Stimulated activated CD4-positive, alpha-beta T cell treated with anti-CD3 and anti-CD28 coated beads, Interleukin-12 subunit alpha, Interleukin-12 subunit beta, amount 100 ng/mL, for 48 hours (primary cell): ENCODE measurements around the gene ARFGAP1.

Experiments used
- DNase-seq, 3 donors: peaks; one replicate each; pipeline ENCODE4 v3.0.0-alpha.2; 2020; ENCODE audit warnings: low read depth in 2 of 3, low spot score in 1 of 3

Gene ARFGAP1

DNA sequence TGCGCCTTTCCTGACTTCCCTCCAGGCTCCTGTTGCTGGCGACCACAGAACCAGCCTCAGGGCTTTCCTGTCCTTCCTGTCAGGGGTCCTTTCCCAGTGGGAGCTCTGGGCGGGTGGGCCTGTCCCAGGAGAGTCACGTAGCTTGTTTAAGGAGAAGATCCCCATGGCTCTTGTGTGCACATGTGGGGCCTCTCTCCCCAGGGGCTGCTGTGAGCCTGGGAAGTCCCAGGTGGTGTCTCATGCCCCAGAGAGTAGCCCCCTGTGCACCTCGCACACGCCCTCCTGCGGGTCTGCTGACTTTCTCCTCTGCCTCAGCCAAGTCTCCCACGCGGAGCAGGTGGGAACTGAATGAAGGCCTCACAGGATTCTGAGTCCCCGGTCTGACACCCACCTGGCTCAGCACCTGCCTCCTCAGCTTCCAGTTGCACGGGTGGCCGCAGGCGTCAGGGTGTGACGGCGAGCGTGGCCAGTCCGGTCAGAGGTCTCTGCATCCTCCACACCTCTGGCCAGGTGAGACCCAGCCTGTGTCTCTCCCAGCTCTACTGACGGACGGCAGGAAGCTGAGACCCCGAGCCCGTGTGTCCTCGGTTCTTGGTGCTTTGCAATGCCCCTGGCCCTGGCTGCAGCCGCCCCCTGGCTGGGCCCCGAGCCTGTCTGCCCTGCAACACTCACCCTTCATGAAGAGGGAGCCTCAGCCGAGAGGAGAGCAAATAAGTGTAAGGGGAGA, 12.7 kb upstream of the ARFGAP1 start:
- no peak for DNase-seq

GRCh38 chr20:63260521-63260920, 12.1 kb upstream of the ARFGAP1 start:
- no peak for DNase-seq

DNA sequence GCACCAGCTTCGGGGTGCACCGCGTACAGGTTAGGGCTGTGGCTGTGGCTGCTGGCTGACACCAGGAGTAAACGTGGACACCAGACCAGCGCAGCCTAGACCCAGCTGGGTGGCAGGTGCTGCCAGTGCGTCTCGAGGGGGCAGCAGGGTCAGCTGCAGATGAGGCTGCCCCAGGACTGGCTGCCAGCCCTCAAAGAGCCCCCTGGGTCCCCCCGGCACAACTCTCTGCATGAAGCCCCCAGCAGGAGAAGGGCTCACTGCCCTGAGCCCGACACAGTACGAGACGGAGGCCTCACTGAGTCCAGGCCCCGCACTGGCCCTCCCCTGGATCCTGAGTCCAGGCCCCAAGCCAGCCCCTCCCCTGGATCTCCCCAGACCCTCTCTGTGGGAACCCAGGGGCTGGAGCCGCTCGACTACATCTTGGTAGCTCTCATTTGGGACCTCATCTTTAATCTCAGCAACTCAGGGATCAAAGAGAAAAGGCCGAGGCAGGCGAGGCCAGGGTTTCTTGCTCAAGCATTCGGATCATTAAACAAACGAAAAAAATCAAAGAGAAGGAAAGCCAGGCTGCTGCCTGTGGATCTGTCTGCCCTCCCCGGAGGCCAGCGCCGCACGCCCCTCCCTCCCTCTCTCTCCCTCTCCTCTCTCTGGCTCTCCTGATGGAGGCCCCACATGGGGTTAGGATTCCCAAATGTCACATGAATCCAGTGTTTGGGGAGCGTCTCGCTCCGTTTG, 11.4 kb upstream of the ARFGAP1 start:
- no peak for DNase-seq

- no peak for DNase-seq
Observed at GRCh38 chr20:63261795-63262528, 10.7 kb upstream of the ARFGAP1 start.

DNA sequence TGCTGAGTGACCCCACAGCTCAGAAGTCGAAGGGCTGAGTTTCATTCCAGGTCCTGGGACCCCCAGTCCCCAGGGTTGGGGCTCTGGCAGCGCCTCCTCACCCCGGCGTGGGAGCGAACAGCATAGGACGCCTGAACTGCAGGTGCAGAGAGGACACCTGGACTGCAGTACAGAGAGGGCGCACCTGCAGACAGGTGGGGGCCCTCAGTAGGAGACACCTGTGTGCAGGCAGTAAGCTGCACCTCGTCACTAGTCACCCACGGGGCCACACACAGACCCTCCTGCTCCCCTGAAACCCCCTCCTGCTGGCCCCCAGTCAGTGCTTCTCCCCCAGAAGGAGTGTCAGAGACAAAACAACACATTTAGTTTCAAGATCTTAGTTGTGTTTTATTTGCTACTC, 9.8 kb upstream of the ARFGAP1 start:
- DNase-seq = no peak

- DNase-seq = no peak
Observed at GRCh38 chr20:63264000-63264399, 8.6 kb upstream of the ARFGAP1 start.

DNA sequence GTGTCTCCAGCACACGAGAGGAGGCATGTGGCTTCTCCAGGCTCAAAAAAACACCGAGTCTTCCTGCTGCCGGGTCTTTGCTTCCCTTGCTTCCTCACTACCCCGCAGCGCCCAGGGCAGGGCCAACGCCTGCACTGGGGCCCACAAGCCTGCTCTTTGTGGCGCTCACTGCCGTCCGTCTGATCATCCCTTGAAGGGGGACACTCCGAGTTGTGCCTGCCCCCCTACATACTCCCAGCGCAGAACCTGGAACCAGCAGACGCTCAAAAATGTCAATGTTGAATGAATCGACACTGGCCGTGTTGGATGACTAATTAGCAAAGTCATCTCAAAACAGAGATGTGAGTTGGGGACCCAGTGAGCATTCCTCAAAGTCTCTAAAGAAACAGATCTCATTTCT, 8.1 kb upstream of the ARFGAP1 start:
- no peak for DNase-seq

DNA sequence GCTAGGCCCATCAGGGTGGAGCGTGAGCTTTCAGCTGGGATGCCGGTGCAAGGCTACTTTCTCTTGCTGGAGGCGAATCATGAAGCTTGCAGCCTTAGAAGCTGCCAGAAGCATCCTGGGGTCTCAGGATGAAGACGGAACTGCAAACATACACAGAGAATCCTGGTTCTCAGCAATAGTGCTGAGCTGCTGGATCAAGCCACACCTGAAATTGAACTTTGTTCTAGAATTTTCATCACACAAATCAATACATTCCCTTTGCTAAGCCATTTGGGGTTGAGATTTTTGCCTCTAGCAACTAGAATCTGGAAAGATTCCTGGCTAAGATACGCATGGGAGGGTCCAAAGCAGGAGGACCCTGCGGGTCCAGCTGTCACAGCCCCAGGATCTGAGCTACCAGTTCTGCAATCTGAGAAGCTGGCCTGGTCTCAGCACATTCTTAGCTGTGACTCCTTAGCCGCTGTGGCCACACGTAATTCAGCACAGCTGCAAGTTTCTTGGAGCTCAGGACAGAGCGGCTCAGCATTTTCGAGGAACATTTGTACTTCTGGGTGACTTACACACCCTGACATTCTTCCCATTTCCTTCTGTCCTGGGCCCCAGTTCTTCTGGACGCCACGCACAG, 6.6 kb upstream of the ARFGAP1 start:
- no peak for DNase-seq

GRCh38 chr20:63267691-63268090, 4.9 kb upstream of the ARFGAP1 start:
- DNase-seq = no peak

GRCh38 chr20:63268256-63268655, 4.4 kb upstream of the ARFGAP1 start:
- no peak for DNase-seq

GRCh38 chr20:63268671-63269439, 3.8 kb upstream of the ARFGAP1 start:
- DNase-seq = no peak

- no peak for DNase-seq
Observed at GRCh38 chr20:63269724-63270123, 2.9 kb upstream of the ARFGAP1 start.

- no peak for DNase-seq
Observed at GRCh38 chr20:63270606-63271325, 1.8 kb upstream of the ARFGAP1 start.

- no peak for DNase-seq
Observed at GRCh38 chr20:63273059-63273579, 506 bp downstream of the ARFGAP1 start.

DNA sequence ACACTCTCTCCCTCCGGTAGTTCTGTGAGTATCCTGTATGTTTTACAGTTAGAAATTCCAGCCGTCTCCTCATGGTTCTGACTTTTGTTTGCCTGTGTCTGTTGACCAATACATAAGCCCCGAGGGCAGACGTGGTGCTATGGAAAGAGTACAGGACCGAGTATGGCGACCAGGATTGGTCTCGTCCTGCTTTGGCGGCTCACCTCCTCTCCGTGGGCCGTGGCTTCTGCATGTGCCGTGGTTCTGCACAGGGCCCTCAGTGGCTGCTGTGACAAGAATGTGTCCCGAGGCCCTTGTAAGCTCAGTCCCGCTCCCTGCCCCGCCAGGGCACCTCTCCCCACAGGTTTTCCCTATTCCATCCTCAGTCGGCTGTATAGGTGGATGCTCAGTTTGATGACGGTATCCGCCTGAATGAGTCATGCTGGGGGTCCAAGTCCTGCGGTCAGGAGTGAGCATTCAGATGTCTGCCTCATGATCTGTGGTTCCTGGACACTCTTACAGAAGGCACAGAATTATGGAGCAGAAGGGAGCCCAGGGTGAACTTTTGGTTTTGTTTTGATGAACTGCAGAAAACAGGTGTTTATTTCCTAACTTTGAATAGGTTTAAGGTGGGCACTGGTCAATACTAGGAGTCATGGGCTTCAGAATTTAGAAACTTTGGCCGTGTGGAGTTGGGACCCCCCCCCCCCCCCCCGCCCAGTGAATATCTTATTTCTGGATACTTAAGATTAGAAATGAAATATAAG, 1.2 kb downstream of the ARFGAP1 start:
- no peak for DNase-seq

- DNase-seq = no peak
Observed at GRCh38 chr20:63274381-63275228, 2.0 kb downstream of the ARFGAP1 start.

GRCh38 chr20:63275825-63276224, 3.2 kb downstream of the ARFGAP1 start:
- no peak for DNase-seq

- DNase-seq = no peak
Observed at GRCh38 chr20:63276956-63277355, 4.3 kb downstream of the ARFGAP1 start.
